Measurements from ENCODE around the gene NOL4L.

NOL4L gene

GRCh38 chr20:32433311-32434021 is 151.7 kb downstream of the NOL4L start:
- Histone ChIP-seq H3K27ac (peak overlapping the region in 1 of 2 donors; percentile 54), H3K4me3 (no peak overlapping the region)
- TF ChIP-seq CTCF (IDR thresholded peaks at IDR 0.05), result no peak
- DNase-seq (ENCODE audit: low spot score), result no peak

GRCh38 chr20:32432277-32432676 is 152.9 kb downstream of the NOL4L start:
- no peak for TF ChIP-seq CTCF (IDR thresholded peaks at IDR 0.05)
- H3K27ac ChIP-seq, result no peak overlapping the region
- no peak overlapping the region for H3K4me3 ChIP-seq
- no peak for DNase-seq (ENCODE audit: low spot score)

GRCh38 chr20:32431457-32431856 is 153.7 kb downstream of the NOL4L start:
- Histone ChIP-seq H3K27ac (no peak overlapping the region), H3K4me3 (no peak overlapping the region)
- no peak for DNase-seq (ENCODE audit: low spot score)
- TF ChIP-seq CTCF (IDR thresholded peaks at IDR 0.05), result no peak

- Histone ChIP-seq H3K4me3 (no peak overlapping the region), H3K27ac (no peak overlapping the region)
- DNase-seq (ENCODE audit: low spot score), result no peak
- TF ChIP-seq CTCF (IDR thresholded peaks at IDR 0.05), result no peak
Measured at GRCh38 chr20:32429745-32430360, 155.3 kb downstream of the NOL4L start.

- H3K27ac ChIP-seq, result no peak overlapping the region
- no peak overlapping the region for H3K4me3 ChIP-seq
- DNase-seq (ENCODE audit: low spot score), result no peak
- TF ChIP-seq CTCF (IDR thresholded peaks at IDR 0.05), result no peak
Measured at GRCh38 chr20:32429343-32429742, 155.8 kb downstream of the NOL4L start.

- no peak for DNase-seq (ENCODE audit: low spot score)
- H3K4me3 ChIP-seq, result no peak overlapping the region
- no peak for TF ChIP-seq CTCF (IDR thresholded peaks at IDR 0.05)
- no peak overlapping the region for H3K27ac ChIP-seq
Measured at GRCh38 chr20:32427996-32428395, 157.1 kb downstream of the NOL4L start.

GRCh38 chr20:32421290-32421689 is 163.8 kb downstream of the NOL4L start:
- H3K27ac ChIP-seq, result no peak overlapping the region
- no peak overlapping the region for H3K4me3 ChIP-seq
- no peak for TF ChIP-seq CTCF (IDR thresholded peaks at IDR 0.05)
- DNase-seq (ENCODE audit: low spot score), result no peak

Measured in coronary artery (tissue), 2 donors.